Measurements from ENCODE around the gene S1PR1.
A peak's percentile ranks its signal among the peaks of the same experiment; 100 is the strongest.
"Not testable (repeated sequence)": the region's sequence is repeated elsewhere in the genome, so short reads cannot be mapped to it uniquely, and the experiment has no call there.

S1PR1 gene

GRCh38 chr1:101219924-101220870, 16.6 kb upstream of the S1PR1 start:
- no peak for DNase-seq (ENCODE audit: low read depth in 2 of 2)

- no peak for DNase-seq (ENCODE audit: low read depth in 2 of 2)
Measured at GRCh38 chr1:101220906-101221305, 15.9 kb upstream of the S1PR1 start.

- DNase-seq (ENCODE audit: low read depth in 2 of 2) = no peak
Measured at GRCh38 chr1:101221945-101222429, 14.8 kb upstream of the S1PR1 start.

GRCh38 chr1:101227837-101228236, 9.0 kb upstream of the S1PR1 start:
- DNase-seq (ENCODE audit: low read depth in 2 of 2) = no peak

- no peak for DNase-seq (ENCODE audit: low read depth in 2 of 2)
Measured at GRCh38 chr1:101228424-101229134, 8.2 kb upstream of the S1PR1 start.

GRCh38 chr1:101232182-101232581, 4.6 kb upstream of the S1PR1 start:
- DNase-seq (ENCODE audit: low read depth in 2 of 2) = not testable (repeated sequence)

GRCh38 chr1:101233495-101233894, 3.3 kb upstream of the S1PR1 start:
- no peak for DNase-seq (ENCODE audit: low read depth in 2 of 2)

- no peak for DNase-seq (ENCODE audit: low read depth in 2 of 2)
Measured at GRCh38 chr1:101235216-101235695, 1.6 kb upstream of the S1PR1 start.

- DNase-seq (ENCODE audit: low read depth in 2 of 2) = peak; percentile 66 to 76
Measured at GRCh38 chr1:101235696-101236515, 913 bp upstream of the S1PR1 start.

GRCh38 chr1:101237229-101237837, 514 bp downstream of the S1PR1 start:
- no peak for DNase-seq (ENCODE audit: low read depth in 2 of 2)

GRCh38 chr1:101238031-101238628, 1.3 kb downstream of the S1PR1 start:
- DNase-seq (ENCODE audit: low read depth in 2 of 2) = peak in 1 of 2 donors; percentile 59

- peak; percentile 85 to 87 for DNase-seq (ENCODE audit: low read depth in 2 of 2)
Measured at GRCh38 chr1:101238681-101239094, 1.9 kb downstream of the S1PR1 start.

GRCh38 chr1:101239095-101240040, 2.5 kb downstream of the S1PR1 start:
- peak; percentile 51 to 61 for DNase-seq (ENCODE audit: low read depth in 2 of 2)

- no peak for DNase-seq (ENCODE audit: low read depth in 2 of 2)
Measured at GRCh38 chr1:101240041-101240430, 3.2 kb downstream of the S1PR1 start.

GRCh38 chr1:101241485-101242225, 4.8 kb downstream of the S1PR1 start:
- DNase-seq (ENCODE audit: low read depth in 2 of 2) = no peak

GRCh38 chr1:101242324-101243050, 5.7 kb downstream of the S1PR1 start:
- no peak for DNase-seq (ENCODE audit: low read depth in 2 of 2)

GRCh38 chr1:101243751-101244150, 6.9 kb downstream of the S1PR1 start:
- no peak for DNase-seq (ENCODE audit: low read depth in 2 of 2)

- DNase-seq (ENCODE audit: low read depth in 2 of 2) = no peak
Measured at GRCh38 chr1:101244842-101245241, 8.0 kb downstream of the S1PR1 start.
